A673 (cell line): ENCODE data around the gene DSP. TPM values are rescaled to one million over a fixed set of nuclear protein-coding genes. Genes with fewer than 3 reads are reported as not detected.

Source experiments
- BruUV-seq: library from RNA; stranded (reverse); fragments of 400-500 nt; replicated peaks from 2 replicates; lab custom pipeline; 2021; lab: Mats Ljungman, UMichigan
- CTCF ChIA-PET: fragments of 300-600 bp; sonication (Branson Sonifier 250); formaldehyde crosslinking; loops from one replicate; lab custom pipeline; 2022; ENCODE audit warnings: antibody characterized with exemption; lab: Charles Lee
- POLR2A ChIA-PET: fragments of 300-600 bp; sonication (Branson Sonifier 250); formaldehyde crosslinking; loops from one replicate; lab custom pipeline; 2022; ENCODE audit warnings: antibody characterized with exemption; ENCODE audit not compliant: low non-redundant PET; lab: Charles Lee
- DNase-seq: peaks from one replicate; pipeline ENCODE4 v3.0.0-alpha.2; 2015; ENCODE audit warnings: low spot score
- H3K27ac ChIP-seq: fragments of 200-600 bp; sonication (generic); 2 replicates; pipeline ENCODE4 v1.5.1; 2016; ENCODE audit warnings: mixed run types, low read depth, mild to moderate bottlenecking, mixed read lengths, antibody characterized with exemption, low read length; ENCODE audit not compliant: poor library complexity, severe bottlenecking
- H3K27me3 ChIP-seq: fragments of 200-600 bp; sonication (generic); replicated peaks from 2 replicates; pipeline ENCODE4 v1.6.1; 2017; ENCODE audit warnings: mixed run types, low read depth, mild to moderate bottlenecking, mixed read lengths, antibody characterized with exemption, low read length; ENCODE audit not compliant: insufficient read depth, poor library complexity
- H3K36me3 ChIP-seq: fragments of 200-600 bp; sonication (generic); 2 replicates; pipeline ENCODE4 v1.6.1; 2016; ENCODE audit warnings: mixed run types, mild to moderate bottlenecking, mixed read lengths, antibody characterized with exemption, low read length; ENCODE audit not compliant: insufficient read depth, poor library complexity, severe bottlenecking
- H3K4me1 ChIP-seq: fragments of 200-600 bp; sonication (generic); 2 replicates; pipeline ENCODE4 v1.6.1; 2017; ENCODE audit warnings: mixed run types, mild to moderate bottlenecking, mixed read lengths, antibody characterized with exemption, low read length; ENCODE audit not compliant: insufficient read depth, poor library complexity, severe bottlenecking
- H3K4me3 ChIP-seq: fragments of 200-600 bp; sonication (generic); 2 replicates; pipeline ENCODE4 v1.5.1; 2016; ENCODE audit warnings: low read depth, mixed run types, mild to moderate bottlenecking, mixed read lengths, low read length; ENCODE audit not compliant: poor library complexity, severe bottlenecking
- H3K9me3 ChIP-seq: fragments of 200-600 bp; sonication (generic); 2 replicates; pipeline ENCODE4 v1.6.1; 2016; ENCODE audit warnings: mixed run types, low read depth, mild to moderate bottlenecking, mixed read lengths, antibody characterized with exemption, low read length; ENCODE audit not compliant: poor library complexity, severe bottlenecking
- EZH2 ChIP-seq: fragments of 200-600 bp; sonication (generic); IDR thresholded peaks from 2 replicates; pipeline ENCODE4 v1.6.1; 2017; ENCODE audit warnings: borderline replicate concordance, low read depth, mild to moderate bottlenecking, mixed read lengths, antibody characterized with exemption, low read length; ENCODE audit not compliant: poor library complexity, severe bottlenecking
- intact Hi-C: fragments of 100-400 bp; cut with micrococcal nuclease; formaldehyde crosslinking; loops from one replicate; pipeline ENCODE4 v1.10.0; 2022; ENCODE audit not compliant: unreplicated experiment
- total RNA-seq: library from RNA; stranded (reverse); gene quantifications from 2 replicates; pipeline ENCODE4 v1.2.3, GENCODE V29; 2021
- TF ChIP-seq, protein P1 (sequence below): fragments of 300-800, 200-600 bp; sonication (generic); conservative IDR thresholded peaks from 2 replicates; pipeline ENCODE4 v1.5.1; 2017; ENCODE audit warnings: low read depth, mild to moderate bottlenecking, antibody characterized with exemption, low read length, moderate library complexity, mixed read lengths

DSP gene
- total RNA-seq, 1 experiment from 2014 or later: 0.28 TPM

DNA sequence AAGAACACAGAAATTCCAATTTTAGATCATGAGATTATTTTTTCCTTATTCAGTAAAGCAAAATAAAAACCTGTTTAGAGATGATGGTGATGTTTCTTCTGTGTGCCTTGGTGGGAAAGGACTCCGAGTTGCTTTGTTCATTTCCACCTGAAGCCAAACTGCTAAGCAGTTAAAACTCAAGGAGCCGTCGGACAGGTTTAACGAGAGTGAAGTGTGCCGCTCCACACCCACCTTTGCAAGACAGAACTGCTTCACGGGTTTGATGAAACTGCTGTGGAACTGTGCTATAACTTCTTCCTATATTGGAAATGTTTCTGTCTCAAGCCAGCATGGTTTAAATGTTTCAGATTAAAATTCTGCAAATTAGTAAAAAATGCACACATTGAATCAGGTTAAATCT is 9.2 kb upstream of the DSP start:
- no peak for TF ChIP-seq EZH2
- H3K36me3 ChIP-seq: no peaks in the 10 kb centered on the region
- H3K4me3 ChIP-seq: no peak overlapping the region
- CTCF ChIA-PET: no interaction called here
- BruUV-seq: no TSS peak
- DNase-seq: no peak
- no peaks in the 10 kb centered on the region for H3K27me3 ChIP-seq
- H3K27ac ChIP-seq: no peak overlapping the region
- no peaks in the 10 kb centered on the region for H3K9me3 ChIP-seq
- POLR2A ChIA-PET: no interaction called here
- intact Hi-C loops: no loop called here
- H3K4me1 ChIP-seq: peaks cover 18% of the 10 kb centered on the region

GRCh38 chr6:7532821-7533220 is 8.7 kb upstream of the DSP start:
- no TSS peak for BruUV-seq
- Histone ChIP-seq H3K9me3 (no peaks in the 10 kb centered on the region), H3K4me3 (no peak overlapping the region), H3K4me1 (peaks cover 18% of the 10 kb centered on the region), H3K27me3 (peaks cover 2% of the 10 kb centered on the region), H3K27ac (no peak overlapping the region), H3K36me3 (no peaks in the 10 kb centered on the region)
- POLR2A ChIA-PET: no interaction called here
- no peak for DNase-seq
- CTCF ChIA-PET: no interaction called here
- intact Hi-C loops: no loop called here
- TF ChIP-seq, protein P1, sequence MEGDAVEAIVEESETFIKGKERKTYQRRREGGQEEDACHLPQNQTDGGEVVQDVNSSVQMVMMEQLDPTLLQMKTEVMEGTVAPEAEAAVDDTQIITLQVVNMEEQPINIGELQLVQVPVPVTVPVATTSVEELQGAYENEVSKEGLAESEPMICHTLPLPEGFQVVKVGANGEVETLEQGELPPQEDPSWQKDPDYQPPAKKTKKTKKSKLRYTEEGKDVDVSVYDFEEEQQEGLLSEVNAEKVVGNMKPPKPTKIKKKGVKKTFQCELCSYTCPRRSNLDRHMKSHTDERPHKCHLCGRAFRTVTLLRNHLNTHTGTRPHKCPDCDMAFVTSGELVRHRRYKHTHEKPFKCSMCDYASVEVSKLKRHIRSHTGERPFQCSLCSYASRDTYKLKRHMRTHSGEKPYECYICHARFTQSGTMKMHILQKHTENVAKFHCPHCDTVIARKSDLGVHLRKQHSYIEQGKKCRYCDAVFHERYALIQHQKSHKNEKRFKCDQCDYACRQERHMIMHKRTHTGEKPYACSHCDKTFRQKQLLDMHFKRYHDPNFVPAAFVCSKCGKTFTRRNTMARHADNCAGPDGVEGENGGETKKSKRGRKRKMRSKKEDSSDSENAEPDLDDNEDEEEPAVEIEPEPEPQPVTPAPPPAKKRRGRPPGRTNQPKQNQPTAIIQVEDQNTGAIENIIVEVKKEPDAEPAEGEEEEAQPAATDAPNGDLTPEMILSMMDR: no peak
- no peak for TF ChIP-seq EZH2

GRCh38 chr6:7534192-7534591 is 7.3 kb upstream of the DSP start:
- H3K4me1 ChIP-seq: peaks cover 9% of the 10 kb centered on the region
- H3K36me3 ChIP-seq: no peaks in the 10 kb centered on the region
- POLR2A ChIA-PET: no interaction called here
- DNase-seq: no peak
- H3K27me3 ChIP-seq: peaks cover 7% of the 10 kb centered on the region
- CTCF ChIA-PET: no interaction called here
- TF ChIP-seq, protein P1: no peak
- TF ChIP-seq EZH2: no peak
- no peaks in the 10 kb centered on the region for H3K9me3 ChIP-seq
- intact Hi-C loops: no loop called here
- no peak overlapping the region for H3K4me3 ChIP-seq
- H3K27ac ChIP-seq: no peak overlapping the region
- BruUV-seq: no TSS peak

DNA sequence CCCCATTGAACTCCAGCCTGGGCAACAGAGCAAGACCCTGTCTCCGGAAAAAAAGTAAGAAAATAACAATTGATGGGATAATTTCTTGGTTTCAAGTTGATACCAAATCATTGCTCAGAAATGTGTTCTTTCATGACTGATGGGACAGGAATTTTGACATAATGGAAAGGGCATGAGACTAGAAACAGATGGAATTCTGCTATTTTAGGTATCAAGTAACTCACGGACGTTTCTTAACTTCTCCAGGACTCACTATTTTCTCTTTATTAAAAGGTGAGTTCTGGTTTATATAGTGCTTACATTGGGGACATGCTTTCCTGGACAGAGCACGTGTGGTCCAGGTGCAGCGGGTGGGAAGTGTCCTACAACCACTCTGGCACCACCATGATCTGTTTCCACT is 6.0 kb upstream of the DSP start:
- ChIA-PET POLR2A (interaction anchor here (0.6 kb wide), 1 partner anchor 24 kb away, joined by 14 read pairs; no protein-coding TSS in a partner anchor), CTCF (no interaction called here)
- TF ChIP-seq, protein P1: no peak
- TF ChIP-seq EZH2: no peak
- Histone ChIP-seq H3K4me3 (no peak overlapping the region), H3K27ac (no peak overlapping the region), H3K9me3 (no peaks in the 10 kb centered on the region), H3K4me1 (no peaks in the 10 kb centered on the region), H3K27me3 (peaks cover 20% of the 10 kb centered on the region), H3K36me3 (no peaks in the 10 kb centered on the region)
- intact Hi-C loops: no loop called here
- no peak for DNase-seq
- no TSS peak for BruUV-seq
